GM21360 (cell line): ENCODE results near the gene C19orf33.
"Not testable (repeated sequence)": the region's sequence is repeated elsewhere in the genome, so short reads cannot be mapped to it uniquely, and the experiment has no call there.

Experiments
- ATAC-seq: cut with Tn5 transposase; IDR thresholded peaks from one replicate; pipeline ENCODE4 v1.9.1; 2021; ENCODE audit warnings: mild to moderate bottlenecking, moderate library complexity; ENCODE audit not compliant: unreplicated experiment

The C19orf33 gene

DNA sequence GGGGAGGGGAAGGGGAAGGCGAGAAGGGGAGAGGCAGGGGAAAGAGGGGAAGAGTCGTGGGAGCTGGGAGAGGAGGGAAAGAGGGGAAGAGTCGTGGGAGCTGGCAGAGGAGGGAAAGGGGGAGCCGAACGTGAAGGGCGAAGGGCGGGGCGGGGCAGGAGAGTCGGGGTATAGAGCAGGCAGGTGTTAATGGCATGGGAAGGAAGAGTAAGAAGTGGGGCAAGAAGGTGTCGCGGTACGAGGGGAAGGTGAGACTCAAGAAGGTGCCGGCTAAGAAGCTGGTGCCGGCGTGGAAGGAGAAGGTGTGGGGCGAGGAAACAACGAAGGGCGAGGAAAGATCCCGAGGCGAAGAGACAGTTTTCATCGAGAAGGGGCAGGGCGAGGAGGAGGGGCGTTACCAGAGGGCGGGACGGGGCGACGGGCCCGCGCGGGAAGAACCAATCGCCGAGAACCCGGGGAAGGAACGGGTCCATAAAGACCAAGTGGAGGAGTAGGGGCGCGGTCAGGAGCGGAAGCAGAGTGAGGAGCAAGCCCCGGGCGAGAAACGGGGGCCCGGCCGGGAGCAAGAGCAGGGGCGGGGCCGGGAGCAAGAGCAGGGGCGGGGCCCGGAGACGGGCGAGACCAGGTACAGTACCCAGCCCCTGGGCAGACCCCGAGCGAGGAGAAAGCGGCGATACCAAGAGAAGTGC, 32.0 kb downstream of the C19orf33 start:
- peak; percentile 56 for ATAC-seq

DNA sequence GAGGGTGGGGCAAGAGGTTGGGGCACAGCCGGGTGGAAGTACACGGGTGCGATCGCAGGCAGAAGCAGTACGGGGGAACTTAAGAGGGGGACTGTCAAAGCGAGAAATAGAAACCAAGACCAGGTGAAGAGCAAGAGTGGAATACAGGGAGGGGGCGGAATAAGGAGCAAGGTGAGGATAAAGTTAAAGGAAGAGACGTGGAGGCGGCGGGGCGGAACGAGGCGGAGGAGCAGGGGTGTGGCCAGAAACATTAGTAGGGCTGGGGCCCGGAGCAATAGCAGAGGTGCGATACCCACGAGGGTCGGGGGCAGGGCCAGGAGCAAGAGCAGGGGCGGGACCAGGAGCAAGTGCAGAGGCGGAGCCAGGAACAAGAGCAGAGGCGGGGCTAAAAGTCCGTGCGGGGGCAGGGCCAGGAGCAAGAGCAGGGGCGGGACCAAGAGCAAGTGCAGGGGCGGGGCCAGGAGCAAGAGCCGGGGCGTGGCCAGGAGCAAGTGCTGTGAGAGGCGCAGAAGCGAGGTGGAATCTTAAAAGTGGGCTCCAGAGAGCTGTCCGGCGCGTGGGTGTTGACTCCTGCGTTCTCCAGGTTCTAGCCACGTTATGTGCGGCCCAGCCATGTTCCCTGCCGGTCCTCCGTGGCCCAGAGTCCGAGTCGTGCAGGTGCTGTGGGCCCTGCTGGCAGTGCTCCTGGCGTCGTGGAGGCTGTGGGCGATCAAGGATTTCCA, 32.7 kb downstream of the C19orf33 start:
- ATAC-seq: peak; percentile 50

DNA sequence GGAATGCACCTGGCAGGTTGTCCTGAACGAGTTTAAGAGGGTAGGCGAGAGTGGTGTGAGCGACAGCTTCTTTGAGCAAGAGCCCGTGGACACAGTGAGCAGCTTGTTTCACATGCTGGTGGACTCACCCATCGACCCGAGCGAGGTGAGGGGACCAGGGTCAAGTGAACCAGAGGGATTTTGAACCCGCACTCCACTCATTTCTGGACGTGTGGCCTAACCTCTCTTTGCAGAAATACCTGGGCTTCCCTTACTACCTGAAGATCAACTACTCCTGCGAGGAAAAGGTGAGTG, 33.3 kb downstream of the C19orf33 start:
- ATAC-seq: no peak

DNA sequence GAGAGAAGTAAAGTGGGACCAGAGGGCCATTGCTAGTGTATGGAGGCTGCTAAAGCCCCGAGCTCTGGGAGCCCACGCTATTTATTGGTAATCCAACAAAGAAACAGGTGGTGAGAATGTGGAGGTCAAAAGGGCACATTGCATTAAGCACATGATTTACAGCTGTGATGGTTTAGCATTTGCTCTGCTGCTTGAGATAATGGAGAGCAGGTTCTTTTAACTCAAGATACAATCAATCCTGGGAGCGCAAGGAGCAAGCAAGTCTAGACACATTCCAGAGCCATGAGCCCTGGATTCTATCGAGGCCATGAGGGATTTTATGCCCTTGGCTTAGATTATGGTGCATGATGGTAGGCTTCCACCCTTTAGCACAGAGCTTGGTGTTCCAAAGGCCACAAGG, 35.0 kb downstream of the C19orf33 start:
- not testable (repeated sequence) for ATAC-seq

DNA sequence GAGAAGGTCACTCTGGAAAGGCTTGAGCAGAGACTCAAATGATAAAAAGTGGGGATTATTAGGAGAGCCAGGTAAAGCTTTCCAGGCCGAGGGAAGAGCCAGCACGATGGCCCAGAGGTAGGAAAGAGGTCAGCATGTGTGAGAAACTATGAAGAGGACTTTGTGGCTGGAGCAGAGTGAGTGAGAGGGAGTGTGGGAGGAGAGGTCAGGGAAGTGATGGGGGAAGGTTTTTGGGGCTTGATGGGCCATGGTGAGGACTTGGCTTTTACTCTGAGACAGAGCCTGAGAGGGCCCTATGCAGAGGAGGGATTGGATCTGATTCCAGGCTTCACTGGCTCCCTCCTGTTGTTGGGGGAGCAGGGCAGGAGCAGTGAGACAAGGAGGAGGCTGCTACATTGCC, 36.9 kb downstream of the C19orf33 start:
- no peak for ATAC-seq

DNA sequence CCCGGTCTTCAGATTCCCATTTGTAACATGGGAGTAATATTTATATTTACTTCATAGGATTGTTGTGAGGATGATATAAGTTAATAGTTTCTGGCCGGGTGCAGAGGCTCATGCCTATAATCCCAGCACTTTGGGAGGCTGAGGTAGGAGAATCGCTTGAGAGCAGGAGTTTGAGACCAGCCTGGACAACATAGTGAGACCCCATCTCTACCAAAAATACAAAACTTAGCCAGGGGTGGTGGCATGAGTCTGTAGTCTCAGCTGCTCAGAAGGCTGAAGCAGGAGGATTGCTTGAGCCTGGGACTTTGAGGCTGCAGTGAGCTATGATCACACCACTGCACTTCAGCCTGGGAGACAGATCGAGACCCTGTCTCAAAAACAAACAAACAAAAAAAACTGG, 42.8 kb downstream of the C19orf33 start:
- ATAC-seq: no peak

DNA sequence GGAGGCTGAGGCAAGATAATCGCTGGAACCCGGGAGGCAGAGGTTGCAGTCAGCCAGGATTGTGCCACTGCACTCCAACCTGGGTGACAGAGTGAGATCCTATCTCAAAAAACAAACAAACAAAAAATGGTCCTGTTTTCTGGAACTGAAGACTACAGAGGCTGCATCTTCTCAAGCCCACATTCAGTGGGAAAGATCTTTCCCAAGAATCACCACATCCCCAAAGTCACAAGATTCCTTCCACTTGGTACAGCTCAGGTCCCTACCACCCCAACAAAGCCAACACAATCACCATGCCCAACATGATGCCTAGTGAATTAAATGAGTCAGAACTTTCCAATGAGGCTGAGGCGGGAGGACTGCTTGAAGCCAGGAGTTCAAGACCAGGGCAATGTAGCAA, 46.8 kb downstream of the C19orf33 start:
- ATAC-seq: no peak

DNA sequence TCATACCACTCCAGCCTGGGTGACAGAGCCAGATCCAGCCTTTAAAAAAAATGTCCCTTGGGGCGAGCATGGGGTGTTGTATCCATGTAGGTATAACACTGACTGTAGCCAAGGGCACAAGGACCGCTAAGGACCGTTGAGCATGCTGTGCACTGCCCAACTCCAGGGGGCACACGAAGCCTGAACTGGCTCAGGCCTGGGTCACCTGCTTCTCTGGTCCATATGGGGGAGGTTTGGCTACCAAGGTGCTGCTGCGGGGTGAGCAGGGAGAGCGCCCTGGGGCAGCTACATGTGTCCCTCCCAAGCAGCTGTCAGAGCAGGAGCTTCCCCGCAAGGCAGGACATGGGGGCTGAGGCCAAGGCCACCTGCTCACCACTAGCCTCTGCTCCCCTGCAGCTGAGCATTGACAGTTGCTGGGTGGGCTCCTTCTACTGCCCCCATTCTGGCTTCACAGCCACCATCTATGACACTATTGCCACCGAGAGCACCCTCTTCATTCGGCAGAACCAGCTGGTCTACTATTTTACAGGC, 47.9 kb downstream of the C19orf33 start:
- no peak for ATAC-seq

DNA sequence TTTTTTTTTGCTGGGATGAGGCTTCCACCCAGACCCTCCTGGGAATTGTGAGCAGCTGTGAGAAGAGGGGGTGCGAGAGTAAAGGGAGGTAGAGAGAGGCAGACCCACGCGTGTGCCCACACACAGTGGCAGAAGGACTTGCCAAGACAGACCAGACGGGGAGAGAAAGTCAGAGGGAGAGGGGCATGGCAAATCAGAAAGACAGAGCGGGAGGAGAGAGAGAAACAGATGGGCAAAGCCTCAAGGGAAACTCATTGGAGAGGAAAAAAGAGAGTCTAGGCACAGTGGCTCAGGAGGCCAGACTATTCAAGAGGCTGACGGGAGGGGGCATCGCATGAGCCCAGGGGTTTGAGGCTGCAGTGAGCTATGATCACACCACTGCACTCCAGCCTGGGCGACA, 48.6 kb downstream of the C19orf33 start:
- no peak for ATAC-seq
